ENCODE measurements around the gene KCNH1. TPM values are rescaled to one million over a fixed set of nuclear protein-coding genes. Genes with fewer than 3 reads are reported as not detected.

Gene KCNH1
- total RNA-seq, 1 donor from 2014 or later: not detected

GRCh38 chr1:210912752-210913151 lies 221.2 kb downstream of the KCNH1 start:
- intact Hi-C loops (cut with DNase I): no loop called here
- no peaks in the 10 kb centered on the region for H3K9me3 ChIP-seq
- no peak for TF ChIP-seq CTCF (IDR thresholded peaks at IDR 0.05)
- H3K4me1 ChIP-seq: no peaks in the 10 kb centered on the region
- no peaks in the 10 kb centered on the region for H3K36me3 ChIP-seq
- ATAC-seq: no peak
- H3K27me3 ChIP-seq (ENCODE audit: low read depth): peaks cover 3% of the 10 kb centered on the region
- H3K27ac ChIP-seq: no peak overlapping the region
- DNase-seq: no peak
- H3K4me3 ChIP-seq: no peak overlapping the region

DNA sequence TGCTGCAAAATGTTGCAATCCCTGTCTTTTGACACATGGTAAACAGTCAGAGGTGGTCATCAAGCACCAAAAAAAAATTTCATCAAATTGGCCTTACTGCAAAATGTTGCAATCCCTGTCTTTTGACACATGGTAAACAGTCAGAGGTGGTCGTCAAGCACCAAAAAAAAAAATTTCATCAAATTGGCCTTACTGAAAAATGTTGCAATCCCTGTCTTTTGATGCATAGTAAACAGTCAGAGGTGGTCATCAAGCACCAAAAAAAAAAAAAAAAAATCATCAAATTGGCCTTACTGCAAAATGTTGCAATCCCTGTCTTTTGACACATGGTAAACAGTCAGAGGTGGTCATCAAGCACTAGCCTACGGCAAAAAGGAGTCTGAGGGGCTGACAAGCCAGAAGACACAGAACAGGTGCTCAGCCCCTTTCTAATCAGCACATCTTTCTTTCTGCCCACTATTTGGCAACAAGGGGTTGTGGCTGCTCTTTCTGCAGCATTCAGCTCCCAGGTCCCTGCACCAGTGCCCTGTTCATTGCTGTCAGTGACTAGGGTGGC lies 223.8 kb downstream of the KCNH1 start:
- Histone ChIP-seq H3K36me3 (no peaks in the 10 kb centered on the region), H3K9me3 (no peaks in the 10 kb centered on the region), H3K4me1 (no peaks in the 10 kb centered on the region), H3K27me3 (ENCODE audit: low read depth) (peaks cover 3% of the 10 kb centered on the region), H3K27ac (no peak overlapping the region), H3K4me3 (no peak overlapping the region)
- TF ChIP-seq CTCF (IDR thresholded peaks at IDR 0.05): no peak
- intact Hi-C loops (cut with DNase I): no loop called here
- ATAC-seq: no peak
- DNase-seq: no peak

GRCh38 chr1:210908791-210909190 lies 225.2 kb downstream of the KCNH1 start:
- Histone ChIP-seq H3K27me3 (ENCODE audit: low read depth) (peaks cover 3% of the 10 kb centered on the region), H3K27ac (no peak overlapping the region), H3K4me3 (no peak overlapping the region), H3K4me1 (no peaks in the 10 kb centered on the region), H3K36me3 (no peaks in the 10 kb centered on the region), H3K9me3 (no peaks in the 10 kb centered on the region)
- no peak for TF ChIP-seq CTCF (IDR thresholded peaks at IDR 0.05)
- ATAC-seq (no peak), DNase-seq (no peak)
- intact Hi-C loops (cut with DNase I): no loop called here

DNA sequence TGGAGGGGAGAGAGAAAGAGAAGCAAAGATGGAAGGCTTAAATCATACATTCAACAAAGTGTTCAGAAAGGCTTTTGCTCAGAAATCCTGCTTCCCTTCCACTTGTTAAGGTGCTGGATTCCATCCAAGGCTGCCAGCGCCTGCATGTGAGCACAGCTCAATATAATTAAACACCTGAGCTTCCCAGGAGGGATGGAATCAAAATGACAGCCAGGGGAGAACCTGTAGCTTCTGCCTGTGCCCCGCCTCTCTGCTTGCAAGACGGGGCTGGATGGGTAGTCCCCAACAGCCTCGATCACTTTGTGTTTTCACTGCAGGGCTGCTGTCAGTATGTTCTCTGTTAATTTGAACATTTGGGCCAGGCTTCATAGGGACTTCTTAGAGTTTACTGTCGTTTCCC lies 225.7 kb downstream of the KCNH1 start:
- H3K27me3 ChIP-seq (ENCODE audit: low read depth): peaks cover 3% of the 10 kb centered on the region
- ATAC-seq (no peak), DNase-seq (no peak)
- H3K4me1 ChIP-seq: no peaks in the 10 kb centered on the region
- no peak for TF ChIP-seq CTCF (IDR thresholded peaks at IDR 0.05)
- no peaks in the 10 kb centered on the region for H3K9me3 ChIP-seq
- no peak overlapping the region for H3K4me3 ChIP-seq
- H3K27ac ChIP-seq: no peak overlapping the region
- no peaks in the 10 kb centered on the region for H3K36me3 ChIP-seq
- intact Hi-C loops (cut with DNase I): no loop called here

- no peak for TF ChIP-seq CTCF (IDR thresholded peaks at IDR 0.05)
- ATAC-seq (no peak), DNase-seq (no peak)
- no peaks in the 10 kb centered on the region for H3K36me3 ChIP-seq
- intact Hi-C loops (cut with DNase I): no loop called here
- no peaks in the 10 kb centered on the region for H3K9me3 ChIP-seq
- H3K27ac ChIP-seq: no peak overlapping the region
- no peak overlapping the region for H3K4me3 ChIP-seq
- H3K4me1 ChIP-seq: no peaks in the 10 kb centered on the region
- peaks cover 3% of the 10 kb centered on the region for H3K27me3 ChIP-seq (ENCODE audit: low read depth)
These were observed 226.6 kb downstream of the KCNH1 start for GRCh38 chr1:210907251-210907805.

Measured in lower lobe of right lung (tissue), 2 donors.